GM12878 (cell line): ENCODE measurements around the gene ZNF416. TPM values are rescaled to one million over a fixed set of nuclear protein-coding genes. Genes with fewer than 3 reads are reported as not detected.
A peak's percentile ranks its signal among the peaks of the same experiment; 100 is the strongest.

Experiments used
- BCL11A ChIP-seq: IDR thresholded peaks from 2 replicates; pipeline ENCODE4 v1.6.1; 2011; ENCODE audit warnings: low read depth, low read length
- BRCA1 ChIP-seq: IDR thresholded peaks from 2 replicates; pipeline ENCODE4 v1.6.1; 2011; ENCODE audit warnings: low read depth, low read length, improper control_type of control experiment
- CBX5 ChIP-seq: sonication (generic); IDR thresholded peaks from 2 replicates; pipeline ENCODE4 v1.6.1; 2016; ENCODE audit warnings: low read depth, moderate library complexity, mild to moderate bottlenecking, inconsistent platforms
- CHD4 ChIP-seq: fragments of 200-600 bp; sonication (generic); IDR thresholded peaks from 2 replicates; pipeline ENCODE4 v1.6.1; 2016; ENCODE audit warnings: mild to moderate bottlenecking
- CREM ChIP-seq: IDR thresholded peaks from 2 replicates; pipeline ENCODE4 v1.6.1; 2014; ENCODE audit warnings: antibody characterized with exemption, low read depth
- ESRRA ChIP-seq: IDR thresholded peaks from 2 replicates; pipeline ENCODE4 v1.6.1; 2012; ENCODE audit warnings: mild to moderate bottlenecking, low read length, improper control_type of control experiment
- FOXK2 ChIP-seq: fragments of 450-650 bp; IDR thresholded peaks from 2 replicates; pipeline ENCODE4 v1.6.1; 2017; ENCODE audit warnings: mild to moderate bottlenecking, moderate library complexity
- GATAD2B ChIP-seq: fragments of 450-650 bp; conservative IDR thresholded peaks from 2 replicates; pipeline ENCODE4 v1.6.1; 2017; ENCODE audit warnings: low read depth, mild to moderate bottlenecking, moderate library complexity
- HCFC1 ChIP-seq: fragments of 150-350 bp; IDR thresholded peaks from 2 replicates; pipeline ENCODE4 v1.6.1; 2014; ENCODE audit warnings: low read length
- HDAC2 ChIP-seq: fragments of 200-600 bp; sonication (generic); IDR thresholded peaks from 2 replicates; pipeline ENCODE4 v1.6.1; 2017
- HDAC6 ChIP-seq: fragments of 200-600 bp; sonication (generic); IDR thresholded peaks from one replicate; pipeline ENCODE4 v1.8.0; 2017; ENCODE audit warnings: antibody characterized with exemption; ENCODE audit not compliant: unreplicated experiment
- JUND ChIP-seq: IDR thresholded peaks from 2 replicates; pipeline ENCODE4 v1.6.1; 2012; ENCODE audit warnings: low read depth, mild to moderate bottlenecking, low read length, improper control_type of control experiment, moderate library complexity
- MLLT1 ChIP-seq: fragments of 450-650 bp; IDR thresholded peaks from 2 replicates; pipeline ENCODE4 v1.6.1; 2016; ENCODE audit warnings: mild to moderate bottlenecking
- MTA2 ChIP-seq: fragments of 450-650 bp; IDR thresholded peaks from 2 replicates; pipeline ENCODE4 v1.6.1; 2016; ENCODE audit warnings: low read depth, mild to moderate bottlenecking, moderate library complexity
- MYC ChIP-seq: IDR thresholded peaks from 2 replicates; pipeline ENCODE4 v1.6.1; 2011; ENCODE audit warnings: mild to moderate bottlenecking, low read length, moderate library complexity, inconsistent platforms; ENCODE audit not compliant: insufficient read depth, insufficient replicate concordance, insufficient read length, severe bottlenecking
- NFIC ChIP-seq: IDR thresholded peaks from 2 replicates; pipeline ENCODE4 v1.6.1; 2012; ENCODE audit warnings: low read depth, mild to moderate bottlenecking, inconsistent platforms, low read length, moderate library complexity
- NFYB ChIP-seq: IDR thresholded peaks from 2 replicates; pipeline ENCODE4 v1.6.1; 2011; ENCODE audit warnings: low read depth, mild to moderate bottlenecking, low read length, improper control_type of control experiment, moderate library complexity; ENCODE audit not compliant: insufficient read depth
- POLR2A ChIP-seq: IDR thresholded peaks from 2 replicates; pipeline ENCODE4 v1.6.1; 2011; ENCODE audit warnings: low read depth, mild to moderate bottlenecking, low read length
- POLR2AphosphoS2 ChIP-seq: IDR thresholded peaks from 2 replicates; pipeline ENCODE4 v1.6.1; 2011; ENCODE audit warnings: low read depth, mild to moderate bottlenecking, low read length, improper control_type of control experiment, moderate library complexity
- RAD51 ChIP-seq: fragments of 450-650 bp; IDR thresholded peaks from 2 replicates; pipeline ENCODE4 v1.6.1; 2016; ENCODE audit warnings: moderate library complexity, mild to moderate bottlenecking, inconsistent platforms
- RB1 ChIP-seq: fragments of 450-650 bp; formaldehyde crosslinking; IDR thresholded peaks from 2 replicates; pipeline ENCODE4 v1.6.1; 2017; ENCODE audit warnings: mild to moderate bottlenecking, borderline replicate concordance
- RCOR1 ChIP-seq: conservative IDR thresholded peaks from 2 replicates; pipeline ENCODE4 v1.6.1; 2012; ENCODE audit warnings: low read depth, low read length, improper control_type of control experiment
- RELB ChIP-seq: fragments of 450-650 bp; IDR thresholded peaks from 2 replicates; pipeline ENCODE4 v1.6.1; 2017; ENCODE audit warnings: low read depth, mild to moderate bottlenecking, moderate library complexity
- SIX5 ChIP-seq: IDR thresholded peaks from 2 replicates; pipeline ENCODE4 v1.6.1; 2011; ENCODE audit warnings: mild to moderate bottlenecking, low read depth, low read length, moderate library complexity; ENCODE audit not compliant: severe bottlenecking
- SMAD5 ChIP-seq: IDR thresholded peaks from 2 replicates; pipeline ENCODE4 v1.6.1; 2016; ENCODE audit warnings: antibody characterized with exemption, low read depth
- STAT1 ChIP-seq: fragments of 450-650 bp; conservative IDR thresholded peaks from 2 replicates; pipeline ENCODE4 v1.6.1; 2014; ENCODE audit warnings: antibody characterized with exemption, mild to moderate bottlenecking
- TARDBP ChIP-seq: IDR thresholded peaks from 2 replicates; pipeline ENCODE4 v1.6.1; 2016; ENCODE audit warnings: borderline replicate concordance
- USF1 ChIP-seq: IDR thresholded peaks from 2 replicates; pipeline ENCODE4 v1.6.1; 2011; ENCODE audit warnings: borderline replicate concordance, low read depth, mild to moderate bottlenecking, moderate library complexity, mixed read lengths, low read length; ENCODE audit not compliant: insufficient read depth; ENCODE audit errors: extremely low read length
- ZNF207 ChIP-seq: fragments of 450-650 bp; IDR thresholded peaks from 2 replicates; pipeline ENCODE4 v1.6.1; 2014; ENCODE audit warnings: antibody characterized with exemption, mild to moderate bottlenecking, borderline replicate concordance
- ZZZ3 ChIP-seq: IDR thresholded peaks from 2 replicates; pipeline ENCODE4 v1.6.1; 2011; ENCODE audit warnings: low read depth; ENCODE audit not compliant: control insufficient read depth, insufficient read length
- polyA plus RNA-seq, 11 experiments: library from polyadenylated mRNA; depleted of rRNA in 4 of 11; unstranded in 6 of 11; stranded (reverse) in 5 of 11; fragments of >200 nt; fragmentation: Nextera tagmentation in 4 of 11; fragmentation: Illumina TruSeq in 1 of 11; extraction: Ambion mirVana in 4 of 11; extraction: Trizol in 1 of 11; gene quantifications; 1 replicate in 1 of 11; 2 replicates in 10 of 11; pipeline versions ENCODE4 v1.2.1 to v1.2.3, GENCODE V29; 2011 to 2016; ENCODE audit warnings: inconsistent platforms in 2 of 11, missing spikeins in 2 of 11, low read depth in 1 of 11
- total RNA-seq, 4 experiments: library from RNA; depleted of rRNA in 3 of 4; stranded (reverse); fragments of >200 nt in 3 of 4; fragmentation: Illumina TruSeq in 1 of 4; extraction: Trizol in 1 of 4; gene quantifications; 2 replicates each; pipeline versions ENCODE4 v1.2.1 to v1.2.3, GENCODE V29; 2013 to 2021

Gene ZNF416
- total and polyA plus RNA-seq, 10 of the 15 experiments (the other 5 are each of a cell fraction or from before 2014, with no cell fraction given) = 1.2 to 5.4 (median 4.7) TPM

- TF ChIP-seq MLLT1 (peak; percentile 86), BRCA1 (no peak), STAT1 (no peak; the same call in none of the 2 replicates), ZNF207 (0 out of 2 replicates have a peak, but pooled peaks have one; percentile 29), ZZZ3 (no peak), MTA2 (no peak), SIX5 (peak; percentile 79), NFYB (peak; percentile 41; the same call in 1 of the 2 replicates), MYC (no peak), POLR2AphosphoS2 (peak; percentile 46; the same call in 1 of the 2 replicates), RELB (peak; percentile 43; the same call in 1 of the 2 replicates), HCFC1 (peak; percentile 88), NFIC (no peak), CBX5 (no peak), ESRRA (no peak), BCL11A (no peak), RB1 (peak; percentile 38; the same call in 1 of the 2 replicates), HDAC6 (no peak), RAD51 (peak; percentile 14; the same call in 1 of the 2 replicates), GATAD2B (peak; percentile 48; the same call in 1 of the 2 replicates), CHD4 (no peak), RCOR1 (no peak), CREM (peak; percentile 49; the same call in 1 of the 2 replicates), FOXK2 (no peak), HDAC2 (no peak), POLR2A (peak; percentile 88), JUND (no peak), USF1 (no peak), TARDBP (no peak), SMAD5 (no peak)
Observed at GRCh38 chr19:57527136-57527881, 51.4 kb downstream of the ZNF416 start, which contains the start of gene ZNF549 (continued).
